Transverse colon (tissue), 4 donors: ENCODE data around the gene KIF12. TPM values are rescaled to one million over a fixed set of nuclear protein-coding genes. Genes with fewer than 3 reads are reported as not detected.

Experiments used
- DNase-seq: peaks from one replicate; pipeline ENCODE4 v3.0.0-alpha.2; 2019
- H3K27ac ChIP-seq, 4 donors: fragments of 200-600 bp; sonication (generic); 2 replicates each; pipeline ENCODE4 v1.5.1; 2016 to 2018; ENCODE audit warnings: inconsistent platforms in 4 of 4
- H3K27me3 ChIP-seq: fragments of 200-600 bp; sonication (generic); 2 replicates; pipeline ENCODE4 v1.5.1; 2017; ENCODE audit warnings: inconsistent platforms
- H3K36me3 ChIP-seq, 4 donors: fragments of 200-600 bp; sonication (generic); 2 replicates each; pipeline ENCODE4 v1.5.1; 2017 to 2019; ENCODE audit warnings: inconsistent platforms in 4 of 4
- H3K4me1 ChIP-seq, 4 donors: fragments of 200-600 bp; sonication (generic); 2 replicates each; pipeline ENCODE4 v1.5.1; 2017 to 2020; ENCODE audit warnings: inconsistent platforms in 4 of 4
- H3K4me3 ChIP-seq, 4 donors: fragments of 200-600 bp; sonication (generic); 1 replicate in 1 of 4; 2 replicates in 3 of 4; pipeline versions ENCODE4 v1.5.1 to v1.6.1; 2017 to 2019; ENCODE audit warnings: inconsistent platforms in 4 of 4
- H3K9me3 ChIP-seq, 2 donors: fragments of 200-600 bp; sonication (generic); 2 replicates each; pipeline ENCODE4 v1.5.1; 2017 to 2019; ENCODE audit warnings: inconsistent platforms in 2 of 2
- EP300 ChIP-seq: sonication (generic); formaldehyde crosslinking; IDR thresholded peaks from one replicate; pipeline ENCODE4 v1.6.1; 2017; ENCODE audit warnings: antibody characterized with exemption, low read depth
- POLR2A ChIP-seq: fragments of 450-650 bp; IDR thresholded peaks from one replicate; pipeline ENCODE4 v1.6.1; 2016; ENCODE audit warnings: antibody characterized with exemption, mild to moderate bottlenecking, moderate library complexity
- POLR2AphosphoS5 ChIP-seq, 3 donors: sonication (generic); formaldehyde crosslinking; IDR thresholded peaks; one replicate each; pipeline ENCODE4 v1.6.1; 2016; ENCODE audit warnings: antibody characterized with exemption in 3 of 3
- WGBS, 2 donors: methylation state at CpG; one replicate each; pipeline ENCODE4 v1.1.5; 2018; ENCODE audit warnings: low coverage in 1 of 2; 5-methylcytosine and 5-hydroxymethylcytosine counted together
- in situ Hi-C, 4 donors: fragments of 200-750 bp; cut with MboI; loops; one replicate each; pipeline versions ENCODE4 v1.15.0 to v1.15.1; 2017; ENCODE audit warnings: low sequenced_read_pairs in 3 of 4, low pct_ligation_motif_present in 1 of 4, low pct_unique_long_range_greater_than_20kb in 1 of 4
- intact Hi-C: fragments of 100-400 bp; cut with DNase I; formaldehyde crosslinking; loops from one replicate; pipeline ENCODE4 v1.15.1; 2023; ENCODE audit warnings: low total_unique reads
- total RNA-seq, 4 donors: library from RNA; depleted of rRNA; stranded (reverse); fragments of >200 nt; gene quantifications; one replicate each; pipeline ENCODE4 v1.1.0, GENCODE V29; 2016
- TF ChIP-seq, protein P1 (sequence below), 5 experiments: fragments of 200-600 bp in 3 of 5; fragments of 450-650 bp in 2 of 5; sonication (generic) in 3 of 5; IDR thresholded peaks; 1 replicate in 2 of 5; 2 replicates in 3 of 5; pipeline ENCODE4 v1.5.1; 2016 to 2017; ENCODE audit warnings: antibody characterized with exemption in 5 of 5, inconsistent platforms in 3 of 5, mild to moderate bottlenecking in 2 of 5, moderate library complexity in 1 of 5

Gene KIF12
- total RNA-seq, 4 donors from 2014 or later = 10.6 to 37.2 (median 20.0) TPM

GRCh38 chr9:114122136-114123027, 23.3 kb upstream of the KIF12 start:
- no peak overlapping the region for H3K4me3 ChIP-seq
- 87 to 100% methylated on average over 1 to 9 of the region's 9 CpGs for WGBS, 2 donors
- intact Hi-C loops = no loop called here
- DNase-seq = no peak
- no peaks in the 10 kb centered on the region for H3K9me3 ChIP-seq
- TF ChIP-seq, protein P1, sequence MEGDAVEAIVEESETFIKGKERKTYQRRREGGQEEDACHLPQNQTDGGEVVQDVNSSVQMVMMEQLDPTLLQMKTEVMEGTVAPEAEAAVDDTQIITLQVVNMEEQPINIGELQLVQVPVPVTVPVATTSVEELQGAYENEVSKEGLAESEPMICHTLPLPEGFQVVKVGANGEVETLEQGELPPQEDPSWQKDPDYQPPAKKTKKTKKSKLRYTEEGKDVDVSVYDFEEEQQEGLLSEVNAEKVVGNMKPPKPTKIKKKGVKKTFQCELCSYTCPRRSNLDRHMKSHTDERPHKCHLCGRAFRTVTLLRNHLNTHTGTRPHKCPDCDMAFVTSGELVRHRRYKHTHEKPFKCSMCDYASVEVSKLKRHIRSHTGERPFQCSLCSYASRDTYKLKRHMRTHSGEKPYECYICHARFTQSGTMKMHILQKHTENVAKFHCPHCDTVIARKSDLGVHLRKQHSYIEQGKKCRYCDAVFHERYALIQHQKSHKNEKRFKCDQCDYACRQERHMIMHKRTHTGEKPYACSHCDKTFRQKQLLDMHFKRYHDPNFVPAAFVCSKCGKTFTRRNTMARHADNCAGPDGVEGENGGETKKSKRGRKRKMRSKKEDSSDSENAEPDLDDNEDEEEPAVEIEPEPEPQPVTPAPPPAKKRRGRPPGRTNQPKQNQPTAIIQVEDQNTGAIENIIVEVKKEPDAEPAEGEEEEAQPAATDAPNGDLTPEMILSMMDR (IDR thresholded peaks at IDR 0.05) = no peak
- TF ChIP-seq POLR2AphosphoS5 (IDR thresholded peaks at IDR 0.05) (no peak), POLR2A (no peak), EP300 (no peak)
- peaks cover 0 to 5% (median 0%) of the 10 kb centered on the region in 4 donors for H3K4me1 ChIP-seq
- in situ Hi-C loops = no loop called here
- no peak overlapping the region for H3K27ac ChIP-seq
- no peaks in the 10 kb centered on the region for H3K36me3 ChIP-seq
- peaks cover 4% of the 10 kb centered on the region for H3K27me3 ChIP-seq

GRCh38 chr9:114121227-114122135, 22.4 kb upstream of the KIF12 start:
- in situ Hi-C loops = no loop called here

DNA sequence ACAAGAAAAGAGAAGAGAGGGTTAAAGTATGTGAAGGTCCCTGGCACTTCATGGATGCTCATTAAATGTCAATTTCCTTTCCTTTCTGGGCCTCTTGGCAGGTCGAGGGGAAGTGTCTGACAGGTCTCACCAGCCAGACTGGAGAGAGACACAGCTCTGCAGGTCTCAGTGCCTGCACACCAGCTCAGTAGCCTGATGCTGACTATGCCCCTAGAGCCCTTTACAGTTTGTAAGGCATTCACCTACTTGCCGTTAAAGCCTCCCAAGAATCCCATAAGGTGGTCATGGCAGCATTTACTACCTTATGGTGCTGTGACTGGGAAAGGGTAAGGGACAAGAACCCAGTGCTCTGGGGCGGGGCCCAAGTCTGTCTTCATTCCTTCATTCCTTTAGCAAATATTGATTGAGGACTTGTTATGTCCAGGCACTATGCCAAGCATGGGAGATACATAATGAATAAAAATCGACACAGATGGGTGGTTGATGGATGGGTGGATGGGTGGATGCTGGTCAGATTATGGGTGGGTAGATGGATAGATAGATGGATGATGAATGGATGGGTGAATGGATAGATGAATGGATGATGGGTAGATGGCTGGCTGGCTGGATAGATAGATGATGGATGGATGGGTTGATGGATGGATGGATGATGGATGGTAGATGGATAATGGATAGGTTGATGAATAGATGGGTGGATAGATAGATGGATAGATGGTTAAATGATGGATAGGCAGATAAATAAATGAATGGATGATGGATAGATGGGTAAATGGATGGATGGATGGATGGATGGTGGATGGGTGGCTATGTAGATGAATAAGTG, 21.3 kb upstream of the KIF12 start:
- H3K27me3 ChIP-seq = peaks cover 5% of the 10 kb centered on the region
- WGBS, 2 donors = 40 to 59% methylated on average over 2 to 4 of the region's 4 CpGs
- no peak for DNase-seq
- TF ChIP-seq EP300 (no peak), POLR2A (no peak), POLR2AphosphoS5 (IDR thresholded peaks at IDR 0.05) (no peak)
- TF ChIP-seq, protein P1 (IDR thresholded peaks at IDR 0.05) = no peak
- H3K36me3 ChIP-seq = no peaks in the 10 kb centered on the region
- no peaks in the 10 kb centered on the region for H3K9me3 ChIP-seq
- H3K27ac ChIP-seq = no peak overlapping the region
- in situ Hi-C loops (no loop called here), intact Hi-C loops (no loop called here)
- H3K4me1 ChIP-seq = peaks cover 0 to 5% (median 0%) of the 10 kb centered on the region in 4 donors
- no peak overlapping the region for H3K4me3 ChIP-seq

More at GRCh38 chr9:114121227-114122135, 22.4 kb upstream of the KIF12 start:
- no peaks in the 10 kb centered on the region for H3K36me3 ChIP-seq
- no peak overlapping the region for H3K4me3 ChIP-seq
- H3K27ac ChIP-seq = no peak overlapping the region
- peaks cover 0 to 5% (median 0%) of the 10 kb centered on the region in 4 donors for H3K4me1 ChIP-seq
- DNase-seq = no peak
- 50 to 79% methylated on average over 2 to 16 of the region's 16 CpGs for WGBS, 2 donors
- H3K27me3 ChIP-seq = peaks cover 5% of the 10 kb centered on the region
- intact Hi-C loops = no loop called here
- TF ChIP-seq, protein P1 (IDR thresholded peaks at IDR 0.05) = no peak
- TF ChIP-seq EP300 (no peak), POLR2A (no peak), POLR2AphosphoS5 (IDR thresholded peaks at IDR 0.05) (no peak)
- no peaks in the 10 kb centered on the region for H3K9me3 ChIP-seq
